OCI-LY1 (cell line): Measurements from ENCODE around the gene PTPRD.

Experiments used
- H2AFZ ChIP-seq: fragments of 200-600 bp; sonication (generic), shearing (Covaris generic); 2 replicates; pipeline ENCODE4 v1.6.0; 2014; ENCODE audit warnings: antibody characterized with exemption, mild to moderate bottlenecking, low read length
- H3F3A ChIP-seq: fragments of 200-600 bp; sonication (generic), shearing (Covaris generic); 2 replicates; pipeline ENCODE4 v1.6.0; 2014; ENCODE audit warnings: mild to moderate bottlenecking, antibody characterized with exemption, low read length, moderate library complexity; ENCODE audit not compliant: insufficient read depth
- H3K27ac ChIP-seq: fragments of 200-600 bp; sonication (generic); 2 replicates; pipeline ENCODE4 v1.5.1; 2014; ENCODE audit warnings: low read length, mixed run types, mild to moderate bottlenecking, low read depth; ENCODE audit not compliant: poor library complexity, severe bottlenecking
- H3K27me3 ChIP-seq: fragments of 200-600 bp; sonication (generic); 2 replicates; pipeline ENCODE4 v1.6.0; 2014; ENCODE audit warnings: antibody characterized with exemption, mild to moderate bottlenecking, low read length, moderate library complexity; ENCODE audit not compliant: insufficient read depth
- H3K36me3 ChIP-seq: fragments of 200-600 bp; sonication (generic); 2 replicates; pipeline ENCODE4 v1.6.1; 2014; ENCODE audit warnings: mild to moderate bottlenecking, antibody characterized with exemption, low read length, moderate library complexity, mixed read lengths; ENCODE audit not compliant: insufficient read depth
- H3K4me1 ChIP-seq: fragments of 200-600 bp; sonication (generic); 2 replicates; pipeline ENCODE4 v1.5.1; 2014; ENCODE audit warnings: mild to moderate bottlenecking, low read length, moderate library complexity; ENCODE audit not compliant: insufficient read depth, severe bottlenecking
- H3K4me2 ChIP-seq: fragments of 200-600 bp; sonication (generic), shearing (Covaris generic); 2 replicates; pipeline ENCODE4 v1.6.1; 2014; ENCODE audit warnings: low read length
- H3K4me3 ChIP-seq: fragments of 200-600 bp; sonication (generic); 2 replicates; pipeline ENCODE4 v1.5.1; 2014; ENCODE audit warnings: low read length, low read depth, mild to moderate bottlenecking, mixed read lengths; ENCODE audit not compliant: poor library complexity, severe bottlenecking
- H3K79me2 ChIP-seq: fragments of 200-600 bp; shearing (Covaris generic); 2 replicates; pipeline ENCODE4 v1.6.1; 2016; ENCODE audit warnings: mixed run types, low read length, mixed read lengths; ENCODE audit not compliant: insufficient read depth
- H3K9ac ChIP-seq: fragments of 200-600 bp; sonication (generic), shearing (Covaris generic); 2 replicates; pipeline ENCODE4 v1.6.1; 2014; ENCODE audit warnings: mild to moderate bottlenecking, low read length, mixed read lengths
- H3K9me2 ChIP-seq: fragments of 200-600 bp; sonication (generic), shearing (Covaris generic); 2 replicates; pipeline ENCODE4 v1.6.1; 2014; ENCODE audit warnings: low read depth, mild to moderate bottlenecking, low read length, mixed read lengths
- H3K9me3 ChIP-seq: fragments of 200-600 bp; shearing (Covaris generic); 2 replicates; pipeline ENCODE4 v1.6.1; 2014; ENCODE audit warnings: low read length, mixed read lengths
- H4K20me1 ChIP-seq: fragments of 200-600 bp; sonication (generic), shearing (Covaris generic); 2 replicates; pipeline ENCODE4 v1.6.0; 2016; ENCODE audit warnings: mild to moderate bottlenecking, low read length; ENCODE audit not compliant: insufficient read depth
- EZH2 ChIP-seq: fragments of 200-600 bp; sonication (generic), shearing (Covaris generic); IDR thresholded peaks from 2 replicates; pipeline ENCODE4 v1.8.0; 2017; ENCODE audit warnings: borderline replicate concordance, mixed run types, mild to moderate bottlenecking, antibody characterized with exemption, low read length, moderate library complexity, mixed read lengths
- TF ChIP-seq, protein P1 (sequence below): fragments of 200-600 bp; sonication (generic), shearing (Covaris generic); IDR thresholded peaks from 2 replicates; pipeline ENCODE4 v1.5.1; 2017; ENCODE audit warnings: mild to moderate bottlenecking, antibody characterized with exemption, low read length, moderate library complexity, mixed read lengths

Gene PTPRD

DNA sequence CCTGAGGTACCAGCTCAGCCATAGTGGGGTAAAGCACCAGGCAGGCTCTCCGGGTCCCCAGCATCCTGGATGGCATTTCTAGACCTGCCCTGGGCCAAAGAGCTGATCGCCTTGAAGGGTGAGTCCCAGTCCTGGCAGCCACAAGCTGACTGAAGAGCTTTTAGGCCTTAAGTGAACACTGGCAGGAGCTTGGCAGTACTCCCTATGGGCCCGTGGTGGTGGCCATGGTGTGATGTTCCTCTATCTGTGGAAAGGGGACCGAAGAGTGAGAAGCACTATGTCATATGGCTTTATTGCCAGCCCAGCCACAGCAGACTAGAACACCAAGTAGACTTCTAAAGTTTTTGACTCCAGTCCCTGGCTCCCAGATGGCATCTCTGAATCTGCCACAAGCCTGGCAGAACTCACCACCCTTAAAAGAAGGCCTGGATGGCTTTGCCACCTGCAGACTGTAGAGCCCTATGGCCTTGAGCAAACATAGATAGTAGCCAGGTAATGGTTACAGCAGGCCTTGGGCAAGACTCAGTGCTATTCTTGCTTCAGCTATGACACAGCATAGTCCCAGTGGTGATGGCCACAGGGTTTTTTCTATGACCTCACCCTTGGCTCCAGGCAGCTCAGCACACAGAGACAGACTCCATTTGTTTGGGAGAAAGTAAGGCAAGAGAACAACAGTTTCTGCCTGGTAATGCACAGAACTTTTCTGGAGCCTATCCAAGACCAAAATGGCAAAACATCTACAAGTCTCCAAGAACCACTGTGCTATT, 2011.7 kb downstream of the PTPRD start:
- H3K4me1 ChIP-seq, result no peaks in the 10 kb centered on the region
- TF ChIP-seq, protein P1, sequence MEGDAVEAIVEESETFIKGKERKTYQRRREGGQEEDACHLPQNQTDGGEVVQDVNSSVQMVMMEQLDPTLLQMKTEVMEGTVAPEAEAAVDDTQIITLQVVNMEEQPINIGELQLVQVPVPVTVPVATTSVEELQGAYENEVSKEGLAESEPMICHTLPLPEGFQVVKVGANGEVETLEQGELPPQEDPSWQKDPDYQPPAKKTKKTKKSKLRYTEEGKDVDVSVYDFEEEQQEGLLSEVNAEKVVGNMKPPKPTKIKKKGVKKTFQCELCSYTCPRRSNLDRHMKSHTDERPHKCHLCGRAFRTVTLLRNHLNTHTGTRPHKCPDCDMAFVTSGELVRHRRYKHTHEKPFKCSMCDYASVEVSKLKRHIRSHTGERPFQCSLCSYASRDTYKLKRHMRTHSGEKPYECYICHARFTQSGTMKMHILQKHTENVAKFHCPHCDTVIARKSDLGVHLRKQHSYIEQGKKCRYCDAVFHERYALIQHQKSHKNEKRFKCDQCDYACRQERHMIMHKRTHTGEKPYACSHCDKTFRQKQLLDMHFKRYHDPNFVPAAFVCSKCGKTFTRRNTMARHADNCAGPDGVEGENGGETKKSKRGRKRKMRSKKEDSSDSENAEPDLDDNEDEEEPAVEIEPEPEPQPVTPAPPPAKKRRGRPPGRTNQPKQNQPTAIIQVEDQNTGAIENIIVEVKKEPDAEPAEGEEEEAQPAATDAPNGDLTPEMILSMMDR, result no peak
- no peak for TF ChIP-seq EZH2
- H3K9me3 ChIP-seq, result no peaks in the 10 kb centered on the region
- H3K36me3 ChIP-seq, result no peaks in the 10 kb centered on the region
- no peak overlapping the region for H2AFZ ChIP-seq
- no peaks in the 10 kb centered on the region for H4K20me1 ChIP-seq
- H3K9me2 ChIP-seq, result no peaks in the 10 kb centered on the region
- no peak overlapping the region for H3K4me2 ChIP-seq
- H3K27ac ChIP-seq, result no peak overlapping the region
- H3K27me3 ChIP-seq, result no peaks in the 10 kb centered on the region
- no peaks in the 10 kb centered on the region for H3K79me2 ChIP-seq
- H3K4me3 ChIP-seq, result no peak overlapping the region
- no peak overlapping the region for H3K9ac ChIP-seq
- no peaks in the 10 kb centered on the region for H3F3A ChIP-seq

DNA sequence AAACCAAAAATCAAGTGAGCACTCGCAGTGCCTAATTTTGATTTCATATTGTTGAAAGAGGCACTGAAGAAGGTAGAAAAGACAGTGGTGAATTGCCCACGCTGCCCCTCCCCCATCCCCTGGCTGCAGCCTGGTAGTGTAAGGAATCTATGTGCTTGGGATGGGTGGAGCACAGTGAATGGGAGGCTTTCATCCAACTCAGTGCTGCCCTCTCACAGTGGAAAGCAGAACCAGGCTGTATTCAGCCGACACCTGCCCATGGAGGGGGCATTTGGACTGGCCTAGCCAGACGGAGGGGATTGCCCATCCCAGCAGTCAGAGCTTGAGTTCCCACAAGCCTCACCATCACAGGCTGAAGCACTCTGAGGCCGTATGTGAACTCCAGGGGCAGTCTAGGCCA, 2012.9 kb downstream of the PTPRD start:
- no peaks in the 10 kb centered on the region for H3F3A ChIP-seq
- H3K9me3 ChIP-seq, result no peaks in the 10 kb centered on the region
- no peaks in the 10 kb centered on the region for H3K4me1 ChIP-seq
- no peak overlapping the region for H3K9ac ChIP-seq
- no peak overlapping the region for H3K27ac ChIP-seq
- no peak overlapping the region for H3K4me3 ChIP-seq
- H4K20me1 ChIP-seq, result no peaks in the 10 kb centered on the region
- H3K4me2 ChIP-seq, result no peak overlapping the region
- no peaks in the 10 kb centered on the region for H3K9me2 ChIP-seq
- no peaks in the 10 kb centered on the region for H3K36me3 ChIP-seq
- H3K27me3 ChIP-seq, result no peaks in the 10 kb centered on the region
- H3K79me2 ChIP-seq, result no peaks in the 10 kb centered on the region
- TF ChIP-seq EZH2, result no peak
- TF ChIP-seq, protein P1, result no peak
- H2AFZ ChIP-seq, result no peak overlapping the region

DNA sequence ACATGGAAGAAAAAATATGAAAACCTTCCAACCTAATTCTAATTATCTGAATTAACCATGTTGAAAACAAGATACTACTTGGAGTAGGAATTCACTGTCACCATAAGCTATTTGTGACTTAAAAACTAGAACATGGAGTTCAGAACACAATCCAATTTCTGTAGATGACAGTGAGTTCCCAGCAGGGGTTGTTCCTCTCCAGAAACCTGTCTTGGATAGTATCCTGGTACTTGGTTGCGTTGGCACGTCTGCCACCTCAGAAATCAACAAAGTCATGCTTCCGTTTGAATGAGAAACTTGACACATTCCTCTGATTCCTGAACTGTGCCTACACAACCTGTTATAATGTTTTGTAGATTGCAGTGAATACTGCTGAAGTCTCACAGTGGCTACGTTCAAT, 2023.3 kb downstream of the PTPRD start:
- no peak overlapping the region for H3K4me3 ChIP-seq
- H3K9me3 ChIP-seq, result no peaks in the 10 kb centered on the region
- H3K4me1 ChIP-seq, result no peaks in the 10 kb centered on the region
- no peaks in the 10 kb centered on the region for H3K27me3 ChIP-seq
- no peaks in the 10 kb centered on the region for H3K79me2 ChIP-seq
- H3K27ac ChIP-seq, result no peak overlapping the region
- H3K9me2 ChIP-seq, result no peaks in the 10 kb centered on the region
- H4K20me1 ChIP-seq, result no peaks in the 10 kb centered on the region
- no peaks in the 10 kb centered on the region for H3K36me3 ChIP-seq
- no peak overlapping the region for H2AFZ ChIP-seq
- no peak overlapping the region for H3K4me2 ChIP-seq
- H3K9ac ChIP-seq, result no peak overlapping the region
- H3F3A ChIP-seq, result no peaks in the 10 kb centered on the region
- TF ChIP-seq, protein P1, result no peak
- no peak for TF ChIP-seq EZH2
